ENCODE measurements around the gene HBA1.
"Not testable (repeated sequence)": the region's sequence is repeated elsewhere in the genome, so short reads cannot be mapped to it uniquely, and the experiment has no call there.

HBA1 gene

GRCh38 chr16:176477-177382, at the start of gene HBA1:
Gene HBA1, plus strand, starts transcription at chr16:176680. Its CDS starts 37 bp downstream, at chr16:176717.
- DNase-seq (ENCODE audit: low read depth), result not testable (repeated sequence)

- no peak for DNase-seq (ENCODE audit: low read depth)
Measured at GRCh38 chr16:129075-129474, 47.4 kb upstream of the HBA1 start.

GRCh38 chr16:130533-131173, 45.8 kb upstream of the HBA1 start:
- DNase-seq (ENCODE audit: low read depth), result no peak

GRCh38 chr16:132120-132519, 44.4 kb upstream of the HBA1 start:
- no peak for DNase-seq (ENCODE audit: low read depth)

GRCh38 chr16:133716-134115, 42.8 kb upstream of the HBA1 start:
- no peak for DNase-seq (ENCODE audit: low read depth)

- DNase-seq (ENCODE audit: low read depth), result no peak
Measured at GRCh38 chr16:138049-138417, 38.4 kb upstream of the HBA1 start.

GRCh38 chr16:140175-140857, 36.2 kb upstream of the HBA1 start:
- no peak for DNase-seq (ENCODE audit: low read depth)

GRCh38 chr16:142405-142967, 34.0 kb upstream of the HBA1 start:
- DNase-seq (ENCODE audit: low read depth), result no peak

GRCh38 chr16:143047-143446, 33.4 kb upstream of the HBA1 start:
- no peak for DNase-seq (ENCODE audit: low read depth)

GRCh38 chr16:143456-143855, 33.0 kb upstream of the HBA1 start:
- no peak for DNase-seq (ENCODE audit: low read depth)

GRCh38 chr16:144797-145252, 31.7 kb upstream of the HBA1 start:
- no peak for DNase-seq (ENCODE audit: low read depth)

GRCh38 chr16:146646-147045, 29.8 kb upstream of the HBA1 start:
- no peak for DNase-seq (ENCODE audit: low read depth)

GRCh38 chr16:149024-149660, 27.3 kb upstream of the HBA1 start:
- no peak for DNase-seq (ENCODE audit: low read depth)

GRCh38 chr16:152141-153128, 24.0 kb upstream of the HBA1 start, which contains the start of gene HBZ:
Gene HBZ, plus strand, starts transcription at chr16:152644. Its CDS starts 266 bp downstream, at chr16:152910.
- DNase-seq (ENCODE audit: low read depth), result no peak

GRCh38 chr16:153129-153521, 23.4 kb upstream of the HBA1 start:
- DNase-seq (ENCODE audit: low read depth), result not testable (repeated sequence)

GRCh38 chr16:153550-154216, 22.8 kb upstream of the HBA1 start:
- DNase-seq (ENCODE audit: low read depth), result not testable (repeated sequence)

GRCh38 chr16:154217-155030, 22.1 kb upstream of the HBA1 start:
- no peak for DNase-seq (ENCODE audit: low read depth)

GRCh38 chr16:155031-155398, 21.5 kb upstream of the HBA1 start:
- DNase-seq (ENCODE audit: low read depth), result no peak

All from T-helper 22 cell (primary cell).